GM20000 (cell line): ENCODE results near the gene CAB39.

Experiments
- DNase-seq: peaks from one replicate; pipeline ENCODE4 v3.0.0; 2012; ENCODE audit warnings: low spot score
- TF ChIP-seq, protein P1 (sequence below): IDR thresholded peaks from 2 replicates; pipeline ENCODE4 v1.5.1; 2012; ENCODE audit warnings: mild to moderate bottlenecking, control low read depth; ENCODE audit errors: extremely low read depth, missing control alignments

The CAB39 gene

GRCh38 chr2:230714136-230714480, 1.5 kb downstream of the CAB39 start:
- DNase-seq, result peak; percentile 77
- TF ChIP-seq, protein P1, sequence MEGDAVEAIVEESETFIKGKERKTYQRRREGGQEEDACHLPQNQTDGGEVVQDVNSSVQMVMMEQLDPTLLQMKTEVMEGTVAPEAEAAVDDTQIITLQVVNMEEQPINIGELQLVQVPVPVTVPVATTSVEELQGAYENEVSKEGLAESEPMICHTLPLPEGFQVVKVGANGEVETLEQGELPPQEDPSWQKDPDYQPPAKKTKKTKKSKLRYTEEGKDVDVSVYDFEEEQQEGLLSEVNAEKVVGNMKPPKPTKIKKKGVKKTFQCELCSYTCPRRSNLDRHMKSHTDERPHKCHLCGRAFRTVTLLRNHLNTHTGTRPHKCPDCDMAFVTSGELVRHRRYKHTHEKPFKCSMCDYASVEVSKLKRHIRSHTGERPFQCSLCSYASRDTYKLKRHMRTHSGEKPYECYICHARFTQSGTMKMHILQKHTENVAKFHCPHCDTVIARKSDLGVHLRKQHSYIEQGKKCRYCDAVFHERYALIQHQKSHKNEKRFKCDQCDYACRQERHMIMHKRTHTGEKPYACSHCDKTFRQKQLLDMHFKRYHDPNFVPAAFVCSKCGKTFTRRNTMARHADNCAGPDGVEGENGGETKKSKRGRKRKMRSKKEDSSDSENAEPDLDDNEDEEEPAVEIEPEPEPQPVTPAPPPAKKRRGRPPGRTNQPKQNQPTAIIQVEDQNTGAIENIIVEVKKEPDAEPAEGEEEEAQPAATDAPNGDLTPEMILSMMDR, result no peak

DNA sequence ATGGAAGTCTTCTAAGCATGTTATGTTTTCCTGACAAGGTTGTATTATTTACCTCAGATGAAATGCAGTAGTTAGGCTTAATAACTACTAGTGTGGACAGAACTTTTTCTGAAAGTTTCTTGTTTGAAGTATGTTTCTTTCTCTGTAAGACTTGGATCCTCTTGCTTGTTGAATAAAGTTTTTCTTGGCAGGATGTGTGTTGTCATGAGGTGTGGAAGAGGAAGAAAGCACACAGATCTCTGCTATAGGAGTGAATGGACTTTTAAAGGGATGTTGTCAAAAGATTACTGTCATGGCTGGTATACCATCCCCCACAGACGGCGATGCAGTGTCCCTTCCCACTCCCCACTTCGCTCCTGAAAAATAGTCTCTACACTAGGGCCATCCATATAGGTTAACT, 2.6 kb downstream of the CAB39 start:
- no peak for DNase-seq

GRCh38 chr2:230716588-230716987, 3.9 kb downstream of the CAB39 start:
- TF ChIP-seq, protein P1, result no peak
- no peak for DNase-seq

More for the DNA sequence above, 2.6 kb downstream of the CAB39 start:
- TF ChIP-seq, protein P1, result no peak

GRCh38 chr2:230717600-230717999, 5.0 kb downstream of the CAB39 start:
- no peak for DNase-seq
- TF ChIP-seq, protein P1, result no peak

DNA sequence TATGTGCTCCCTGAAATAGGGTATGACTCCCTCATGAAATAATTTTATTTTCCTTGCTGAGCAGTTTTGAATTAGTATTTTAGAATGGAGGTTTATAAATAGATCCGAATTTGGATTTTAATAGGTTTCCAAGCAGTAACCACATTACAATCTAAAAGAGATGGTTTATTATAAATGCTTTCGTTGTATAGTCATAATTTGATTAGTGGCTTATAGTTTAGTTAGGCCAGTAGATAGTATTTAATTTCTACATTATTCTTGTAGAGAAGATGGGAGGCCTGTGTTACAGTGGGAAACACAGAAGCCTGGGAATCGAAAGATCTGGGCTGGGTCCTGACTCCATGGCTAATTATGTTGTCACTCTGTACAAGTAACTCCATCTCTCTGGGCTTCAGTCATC, 6.7 kb downstream of the CAB39 start:
- DNase-seq, result no peak
- TF ChIP-seq, protein P1, result no peak

DNA sequence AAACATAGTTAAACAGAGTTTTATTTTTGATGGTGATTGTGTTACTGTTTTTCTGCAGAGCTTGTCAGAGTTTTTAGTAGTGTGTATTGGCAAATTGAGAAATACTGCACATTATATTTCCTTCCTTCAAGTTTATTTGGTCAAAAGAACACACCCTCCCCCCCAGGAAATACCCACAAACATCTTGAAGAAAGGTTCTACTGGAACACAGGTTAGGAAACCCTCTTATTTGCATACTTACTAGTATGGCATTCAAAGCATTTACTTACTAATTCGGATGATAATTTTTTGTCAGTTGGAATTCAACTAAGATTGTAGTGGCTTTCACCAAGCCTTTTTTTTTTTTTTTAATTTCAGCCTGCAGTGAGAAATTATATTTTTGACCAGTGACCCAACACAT, 9.1 kb downstream of the CAB39 start:
- TF ChIP-seq, protein P1, result no peak
- DNase-seq, result peak; percentile 31

- TF ChIP-seq, protein P1, result no peak
- DNase-seq, result no peak
Measured at GRCh38 chr2:230722207-230722885, 9.7 kb downstream of the CAB39 start.
